ENCODE results near the gene DNAH1.

- TF ChIP-seq CTCF (conservative IDR thresholded peaks at IDR 0.05; ENCODE audit: low read depth, low read length) (no peak), POLR2A (IDR thresholded peaks at IDR 0.05; ENCODE audit: low read depth, low read length) (no peak), CHD1 (IDR thresholded peaks at IDR 0.05; ENCODE audit: low read depth, low read length) (no peak), SMC3 (IDR thresholded peaks at IDR 0.05; ENCODE audit: low read depth, low read length) (no peak), FOS (IDR thresholded peaks at IDR 0.05; ENCODE audit: low read depth, low read length) (no peak), RAD21 (IDR thresholded peaks at IDR 0.05; ENCODE audit: low read length) (no peak), RCOR1 (IDR thresholded peaks at IDR 0.05; ENCODE audit: insufficient replicate concordance, low read length) (no peak), RFX5 (IDR thresholded peaks at IDR 0.05; ENCODE audit: low read depth, low read length) (no peak), BHLHE40 (IDR thresholded peaks at IDR 0.05; ENCODE audit: low read depth, low read length) (no peak), MAFK (IDR thresholded peaks at IDR 0.05; ENCODE audit: low read depth, low read length) (no peak), MXI1 (IDR thresholded peaks at IDR 0.05; ENCODE audit: borderline replicate concordance, low read depth, low read length) (no peak), CEBPB (IDR thresholded peaks at IDR 0.05; ENCODE audit: low read depth, low read length) (no peak)
- TF ChIP-seq, protein P1, sequence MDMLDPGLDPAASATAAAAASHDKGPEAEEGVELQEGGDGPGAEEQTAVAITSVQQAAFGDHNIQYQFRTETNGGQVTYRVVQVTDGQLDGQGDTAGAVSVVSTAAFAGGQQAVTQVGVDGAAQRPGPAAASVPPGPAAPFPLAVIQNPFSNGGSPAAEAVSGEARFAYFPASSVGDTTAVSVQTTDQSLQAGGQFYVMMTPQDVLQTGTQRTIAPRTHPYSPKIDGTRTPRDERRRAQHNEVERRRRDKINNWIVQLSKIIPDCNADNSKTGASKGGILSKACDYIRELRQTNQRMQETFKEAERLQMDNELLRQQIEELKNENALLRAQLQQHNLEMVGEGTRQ (IDR thresholded peaks at IDR 0.05; ENCODE audit: low read depth, low read length): no peak
Measured at GRCh38 chr3:52403955-52404354, 87.8 kb downstream of the DNAH1 start.
